Caki2 (cell line): ENCODE measurements around the gene FBH1. TPM values are rescaled to one million over a fixed set of nuclear protein-coding genes. Genes with fewer than 3 reads are reported as not detected.

Source experiments
- DNase-seq: peaks from one replicate; pipeline ENCODE4 v3.0.0-alpha.2; 2015; ENCODE audit warnings: low read depth
- in situ Hi-C: cut with HindIII; loops from 2 replicates; pipeline ENCODE4 v1.10.0; 2016; ENCODE audit warnings: low sequenced_read_pairs, low pct_unique_long_range_greater_than_20kb, mixed read lengths
- total RNA-seq: library from RNA; depleted of rRNA; stranded (reverse); fragments of >200 nt; shearing (Covaris generic); gene quantifications from 2 replicates; pipeline ENCODE4 v1.2.3, GENCODE V29; 2014; ENCODE audit warnings: low replicate concordance

FBH1 gene
- total RNA-seq, 1 experiment from 2014 or later, result 85.1 TPM

GRCh38 chr10:5963071-5963470, 73.0 kb downstream of the FBH1 start:
- in situ Hi-C loops, result no loop called here
- no peak for DNase-seq

DNA sequence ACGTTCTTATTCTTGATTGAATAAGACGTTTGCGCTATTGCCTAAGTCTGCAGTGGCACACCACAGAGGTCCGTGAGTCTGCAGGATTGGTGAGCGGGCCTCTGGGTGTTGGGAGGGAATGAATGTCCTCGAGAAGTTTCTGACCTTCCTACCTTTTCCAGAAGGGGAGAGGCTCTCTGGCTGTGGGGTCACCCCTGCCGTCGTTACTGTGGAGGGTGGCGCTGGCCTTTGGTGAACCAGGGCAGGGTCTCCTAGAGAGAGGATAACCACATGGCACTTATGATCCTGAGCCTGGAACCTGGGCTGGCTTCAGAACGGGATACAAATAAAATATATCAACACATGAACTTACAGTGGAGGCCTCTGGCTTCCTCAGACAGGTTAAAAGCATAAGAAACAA, 73.5 kb downstream of the FBH1 start:
- in situ Hi-C loops, result no loop called here
- no peak for DNase-seq

GRCh38 chr10:5964736-5965135, 74.7 kb downstream of the FBH1 start:
- in situ Hi-C loops, result no loop called here

GRCh38 chr10:5965266-5965665, 75.2 kb downstream of the FBH1 start:
- in situ Hi-C loops, result no loop called here
- peak; percentile 81 for DNase-seq

More at GRCh38 chr10:5964736-5965135, 74.7 kb downstream of the FBH1 start:
- peak; percentile 34 for DNase-seq

DNA sequence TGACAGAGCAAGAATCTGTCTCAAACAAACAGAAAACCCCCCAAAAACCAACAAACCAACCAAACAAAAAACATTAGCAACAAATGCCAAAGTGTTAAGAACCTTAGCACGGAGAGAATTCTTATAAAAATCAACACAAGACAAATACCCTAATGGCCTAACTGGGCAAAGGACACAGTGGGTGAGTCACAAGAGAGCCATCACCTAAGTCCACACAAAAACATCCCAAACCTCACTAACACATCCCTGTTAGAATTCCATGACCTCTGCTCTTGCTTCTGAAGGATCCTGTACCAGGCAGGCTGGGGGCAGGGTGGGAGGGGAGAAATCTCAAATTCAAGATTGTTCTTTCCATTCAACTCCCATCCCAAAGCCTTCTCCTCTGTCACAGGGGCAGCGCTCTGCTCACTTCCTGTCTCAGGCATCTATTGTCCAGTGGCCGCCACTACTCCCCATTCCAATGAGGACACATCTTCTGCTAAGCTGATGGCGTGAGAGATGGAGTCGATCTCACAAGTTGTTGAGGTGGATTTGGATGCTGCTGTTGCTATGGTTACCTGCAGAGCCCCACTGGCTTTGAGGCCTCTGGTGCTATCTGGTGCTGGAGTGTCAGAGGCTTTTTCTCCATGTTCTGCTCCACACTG, 78.1 kb downstream of the FBH1 start:
- in situ Hi-C loops, result no loop called here
- no peak for DNase-seq

DNA sequence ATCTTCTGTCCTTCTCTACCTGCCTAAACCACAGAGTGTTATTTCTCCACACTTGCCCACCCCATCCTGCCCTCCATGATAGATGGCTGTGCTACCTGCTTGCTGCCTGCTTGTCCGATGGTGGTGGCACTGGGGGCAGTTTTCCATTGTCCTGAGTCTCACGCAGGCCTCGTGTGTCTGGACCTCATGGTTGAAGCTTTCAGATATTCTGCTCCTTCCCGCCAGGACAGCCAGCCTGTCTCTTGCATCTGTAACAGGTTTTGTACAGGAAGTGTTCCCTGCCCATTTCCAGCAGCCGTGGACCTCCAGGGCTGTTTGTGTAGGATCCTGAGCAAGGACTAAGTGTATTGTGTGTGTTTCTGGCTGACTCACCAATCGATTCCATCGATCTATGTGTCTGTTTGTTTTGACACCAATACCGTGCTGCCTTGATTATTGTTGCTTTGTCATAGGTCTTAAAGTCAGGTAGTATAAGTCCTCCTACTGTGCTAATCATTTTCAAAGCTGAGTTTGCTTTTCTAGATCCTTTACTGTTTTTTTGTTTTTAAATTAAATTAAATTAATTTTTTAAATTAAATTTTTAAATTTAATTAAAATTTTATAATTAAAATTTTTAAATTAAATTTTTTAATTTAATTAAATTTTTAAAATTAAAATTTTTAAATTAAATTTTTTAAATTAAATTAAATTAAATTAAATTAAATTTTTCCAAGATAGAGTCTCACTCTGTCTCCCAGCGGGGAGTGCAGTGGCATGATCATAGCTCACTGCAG, 78.8 kb downstream of the FBH1 start:
- no peak for DNase-seq
- in situ Hi-C loops, result no loop called here

- in situ Hi-C loops, result no loop called here
- no peak for DNase-seq
Measured at GRCh38 chr10:5970066-5970465, 80.0 kb downstream of the FBH1 start.

DNA sequence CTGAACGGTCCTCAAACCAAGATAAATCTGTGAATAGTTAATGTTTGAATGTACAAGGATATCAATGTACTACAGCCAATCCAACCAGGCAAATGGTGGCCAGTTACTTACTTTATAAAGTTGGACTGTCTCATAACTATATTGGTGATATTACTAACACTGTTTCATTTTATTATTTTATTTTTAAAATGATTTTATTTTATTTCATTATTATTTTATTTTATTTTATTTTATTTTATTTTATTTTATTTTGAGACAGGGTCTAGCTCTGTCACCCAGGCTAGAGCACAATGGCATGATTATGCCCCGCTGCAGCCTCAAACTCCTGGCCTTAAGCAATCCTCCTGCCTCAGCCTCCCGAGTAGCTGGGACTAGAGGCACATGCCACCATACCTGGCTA, 80.5 kb downstream of the FBH1 start:
- in situ Hi-C loops, result no loop called here

DNA sequence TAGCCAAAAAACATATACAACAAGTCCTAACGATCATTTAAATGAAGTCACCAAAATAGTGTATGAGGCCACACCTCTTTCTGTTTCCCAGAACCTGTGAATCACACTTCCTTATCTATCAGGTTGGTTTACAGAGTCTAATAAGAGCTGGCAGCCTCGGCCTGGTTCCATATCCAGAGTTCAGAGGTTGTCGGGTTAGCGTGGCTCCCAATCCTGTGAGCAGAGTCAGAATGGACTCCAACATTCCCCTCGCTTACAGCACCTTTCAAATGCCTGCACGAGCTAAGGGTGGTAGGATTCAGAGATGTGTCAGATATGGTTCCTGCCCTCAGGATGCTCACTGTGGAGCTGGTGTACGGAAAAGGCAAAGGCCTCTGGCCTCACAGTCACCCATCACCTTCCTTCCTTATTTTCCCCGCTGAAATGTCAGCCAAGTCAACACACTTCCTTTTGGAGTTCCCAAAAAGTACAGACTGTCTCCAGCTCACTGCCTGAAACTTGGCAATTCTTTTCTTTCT, 81.3 kb downstream of the FBH1 start:
- in situ Hi-C loops, result no loop called here
- no peak for DNase-seq

More for the DNA sequence above, 80.5 kb downstream of the FBH1 start:
- DNase-seq, result no peak

- no peak for DNase-seq
- in situ Hi-C loops, result no loop called here
Measured at GRCh38 chr10:5971886-5972285, 81.8 kb downstream of the FBH1 start.

GRCh38 chr10:5973069-5973468, 83.0 kb downstream of the FBH1 start:
- in situ Hi-C loops, result no loop called here
- no peak for DNase-seq

GRCh38 chr10:5975641-5976473, 85.8 kb downstream of the FBH1 start:
- no peak for DNase-seq
- in situ Hi-C loops, result no loop called here

GRCh38 chr10:5976512-5977470, 86.7 kb downstream of the FBH1 start:
- peak; percentile 65 for DNase-seq
- in situ Hi-C loops, result no loop called here

- in situ Hi-C loops, result no loop called here
- peak; percentile 87 for DNase-seq
Measured at GRCh38 chr10:5977471-5978229, 87.6 kb downstream of the FBH1 start, which contains the start of gene IL15RA. Gene IL15RA, minus strand, starts transcription at chr10:5977543. Its CDS starts 51 bp downstream, at chr10:5977492.

DNA sequence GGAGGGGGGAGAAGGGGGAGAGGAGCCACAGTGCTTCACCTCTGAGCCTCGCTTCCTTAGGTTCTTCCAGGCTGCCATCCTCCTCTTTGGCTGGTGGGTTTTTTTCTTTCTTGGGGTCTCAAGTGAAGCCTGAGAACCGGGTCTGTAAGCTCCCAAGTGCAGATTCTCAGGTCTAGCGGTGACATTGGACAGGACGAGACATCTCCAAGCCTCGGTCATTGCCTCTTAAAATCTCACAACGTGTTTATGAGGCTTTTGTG, 88.1 kb downstream of the FBH1 start:
- in situ Hi-C loops, result no loop called here
- DNase-seq, result no peak

- no peak for DNase-seq
- in situ Hi-C loops, result no loop called here
Measured at GRCh38 chr10:5981529-5981928, 91.5 kb downstream of the FBH1 start.

DNA sequence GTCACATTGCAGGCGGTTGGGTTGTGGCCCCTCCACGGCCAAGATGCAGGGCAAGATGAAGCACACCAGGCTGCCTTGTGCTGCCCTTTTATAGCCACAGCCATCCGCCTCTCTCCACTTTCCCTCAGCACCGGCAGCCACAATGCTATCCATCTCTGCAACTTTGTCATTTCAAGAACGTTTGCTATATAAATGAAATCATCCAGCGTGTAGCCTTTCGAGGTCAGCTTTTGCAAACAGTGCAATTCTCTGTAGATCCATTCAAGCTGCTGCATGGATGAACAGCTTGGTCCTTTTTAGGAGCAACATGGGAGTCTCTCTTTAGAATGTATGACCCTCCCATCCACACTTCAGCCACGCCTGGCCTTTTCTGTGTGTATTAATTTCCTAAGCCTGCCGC, 93.7 kb downstream of the FBH1 start:
- DNase-seq, result no peak
- in situ Hi-C loops, result no loop called here
